Measurements from ENCODE around the gene ID3. TPM values are rescaled to one million over a fixed set of nuclear protein-coding genes. Genes with fewer than 3 reads are reported as not detected.

Gene ID3
- total RNA-seq, 1 donor from 2014 or later: 205 TPM

DNA sequence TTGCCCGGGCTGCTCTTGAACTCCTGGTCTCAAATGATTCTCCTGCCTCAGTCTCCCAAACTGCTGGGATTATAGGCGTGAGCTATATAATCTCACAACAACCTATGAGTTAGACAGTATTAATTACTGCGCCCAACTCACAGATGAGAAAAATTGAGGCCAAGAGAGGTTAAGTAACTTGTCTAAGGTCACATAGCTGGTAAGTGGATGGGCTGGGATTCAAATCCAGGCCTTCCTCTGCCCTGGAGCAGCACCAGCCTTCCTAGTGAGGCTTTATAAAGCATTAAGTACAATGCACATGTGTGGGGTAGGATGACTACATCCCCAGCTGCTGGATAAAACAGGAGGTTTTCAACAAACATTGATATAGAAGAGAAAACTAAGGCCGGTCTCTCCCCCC lies 43.4 kb downstream of the ID3 start:
- no peak overlapping the region for H3K27ac Mint-ChIP-seq
- H3K4me1 Mint-ChIP-seq: peaks cover 3% of the 10 kb centered on the region
- TF ChIP-seq, protein P1, sequence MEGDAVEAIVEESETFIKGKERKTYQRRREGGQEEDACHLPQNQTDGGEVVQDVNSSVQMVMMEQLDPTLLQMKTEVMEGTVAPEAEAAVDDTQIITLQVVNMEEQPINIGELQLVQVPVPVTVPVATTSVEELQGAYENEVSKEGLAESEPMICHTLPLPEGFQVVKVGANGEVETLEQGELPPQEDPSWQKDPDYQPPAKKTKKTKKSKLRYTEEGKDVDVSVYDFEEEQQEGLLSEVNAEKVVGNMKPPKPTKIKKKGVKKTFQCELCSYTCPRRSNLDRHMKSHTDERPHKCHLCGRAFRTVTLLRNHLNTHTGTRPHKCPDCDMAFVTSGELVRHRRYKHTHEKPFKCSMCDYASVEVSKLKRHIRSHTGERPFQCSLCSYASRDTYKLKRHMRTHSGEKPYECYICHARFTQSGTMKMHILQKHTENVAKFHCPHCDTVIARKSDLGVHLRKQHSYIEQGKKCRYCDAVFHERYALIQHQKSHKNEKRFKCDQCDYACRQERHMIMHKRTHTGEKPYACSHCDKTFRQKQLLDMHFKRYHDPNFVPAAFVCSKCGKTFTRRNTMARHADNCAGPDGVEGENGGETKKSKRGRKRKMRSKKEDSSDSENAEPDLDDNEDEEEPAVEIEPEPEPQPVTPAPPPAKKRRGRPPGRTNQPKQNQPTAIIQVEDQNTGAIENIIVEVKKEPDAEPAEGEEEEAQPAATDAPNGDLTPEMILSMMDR (IDR thresholded peaks at IDR 0.05): no peak
- intact Hi-C loops (cut with micrococcal nuclease): no loop called here
- ChIA-PET CTCF (interaction anchor here (0.9 to 3.2 kb wide), 3 partner anchors 18 to 113 kb away, joined by 3 to 24 read pairs (median 5); no protein-coding TSS in a partner anchor), POLR2A (interaction anchor here (1.0 kb wide), 1 partner anchor 310 kb away, joined by 5 read pairs; the partner anchor contains the start of gene HMGCL)
- no peaks in the 10 kb centered on the region for H3K36me3 Mint-ChIP-seq (ENCODE audit: low read depth)
- DNase-seq (no peak), ATAC-seq (ENCODE audit: low read depth) (no peak)
- H3K4me3 Mint-ChIP-seq: no peak overlapping the region
- H3K9me3 Mint-ChIP-seq: no peaks in the 10 kb centered on the region
- no peaks in the 10 kb centered on the region for H3K27me3 Mint-ChIP-seq

DNA sequence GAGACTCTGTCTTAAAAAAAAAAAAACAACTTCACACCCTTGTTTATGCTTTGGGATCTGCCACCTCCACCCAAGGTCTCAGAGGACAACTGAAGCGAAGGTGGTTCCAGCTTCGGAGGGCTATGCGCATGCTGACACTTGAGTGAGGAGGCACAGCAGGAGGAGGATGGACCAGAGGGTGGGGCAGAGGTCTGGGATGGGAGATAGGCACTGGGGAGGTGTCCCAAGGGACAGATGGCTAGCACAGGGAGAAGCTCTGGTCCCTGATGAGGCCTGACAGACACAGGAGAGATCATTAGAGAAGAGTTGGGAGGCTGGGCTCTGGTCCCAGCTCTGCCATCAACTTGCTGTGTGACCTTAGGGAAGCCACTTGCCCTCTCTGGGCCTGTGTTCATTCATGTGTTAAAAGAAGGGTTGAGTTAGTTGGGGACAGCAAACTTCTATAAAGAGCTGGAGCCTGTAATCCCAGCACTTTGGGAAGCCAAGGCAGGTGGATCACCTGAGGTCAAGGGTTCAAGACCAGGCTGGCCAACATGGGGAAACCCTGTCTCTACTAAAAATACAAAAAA lies 45.1 kb downstream of the ID3 start:
- Mint-ChIP-seq H3K36me3 (ENCODE audit: low read depth) (peaks cover 2% of the 10 kb centered on the region), H3K9me3 (no peaks in the 10 kb centered on the region)
- no peak for DNase-seq

DNA sequence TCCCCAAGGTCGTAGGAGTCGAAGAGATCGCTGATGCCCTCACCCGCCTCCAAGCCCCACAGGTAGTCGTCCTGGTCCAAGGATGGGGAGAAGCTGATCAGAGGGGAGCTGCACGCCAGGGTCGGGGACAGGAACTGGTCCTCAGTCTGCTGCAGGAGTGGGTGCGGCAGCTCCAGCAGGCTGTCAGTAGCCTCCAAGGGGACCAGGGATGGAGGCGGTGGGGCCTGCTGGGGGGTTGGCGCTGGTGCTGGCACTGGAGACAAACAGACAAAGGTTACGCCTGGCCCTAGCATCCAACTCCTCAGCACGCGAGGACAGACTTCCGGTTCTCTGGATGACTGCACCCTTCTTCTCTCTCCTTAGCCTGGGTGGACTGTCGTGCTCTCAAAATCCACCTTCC lies 49.4 kb downstream of the ID3 start:
- ATAC-seq (ENCODE audit: low read depth): no peak
- TF ChIP-seq, protein P1 (IDR thresholded peaks at IDR 0.05): no peak
- no peak overlapping the region for H3K27ac Mint-ChIP-seq
- H3K9me3 Mint-ChIP-seq: no peaks in the 10 kb centered on the region
- intact Hi-C loops (cut with micrococcal nuclease): no loop called here
- CTCF ChIA-PET: no interaction called here
- H3K4me3 Mint-ChIP-seq: no peak overlapping the region
- DNase-seq: no peak
- no peaks in the 10 kb centered on the region for H3K27me3 Mint-ChIP-seq
- H3K4me1 Mint-ChIP-seq: peaks cover 2% of the 10 kb centered on the region
- H3K36me3 Mint-ChIP-seq (ENCODE audit: low read depth): peaks cover 2% of the 10 kb centered on the region
- POLR2A ChIA-PET: interaction anchor here (0.6 kb wide), 1 partner anchor 166 kb away, joined by 3 read pairs; the partner anchor contains the start of gene HNRNPR

More for the DNA sequence above, 45.1 kb downstream of the ID3 start:
- H3K4me1 Mint-ChIP-seq: peaks cover 2% of the 10 kb centered on the region
- H3K27me3 Mint-ChIP-seq: no peaks in the 10 kb centered on the region
- no peak overlapping the region for H3K27ac Mint-ChIP-seq
- TF ChIP-seq, protein P1 (IDR thresholded peaks at IDR 0.05): no peak
- H3K4me3 Mint-ChIP-seq: no peak overlapping the region
- ChIA-PET CTCF (interaction anchor here (1.2 to 3.2 kb wide), 2 partner anchors 16 to 23 kb away, joined by 9 to 24 read pairs; no protein-coding TSS in a partner anchor), POLR2A (interaction anchor here (0.6 to 1.1 kb wide), 2 partner anchors 18 to 99 kb away, joined by 3 read pairs; no protein-coding TSS in a partner anchor)
- no peak for ATAC-seq (ENCODE audit: low read depth)
- intact Hi-C loops (cut with micrococcal nuclease): no loop called here

Other genes starting within 250 kb of the ID3 start
- 171 and 172 TPM in 2 replicates for gene HNRNPR, start 215.2 kb downstream of the ID3 start, total RNA-seq
- gene ZNF436, start 189.7 kb downstream of the ID3 start, total RNA-seq: 5.1 and 5.6 TPM in 2 replicates
- not detected in 2 replicates for gene TCEA3, start 134.8 kb downstream of the ID3 start, total RNA-seq
- 1.9 and 3.1 TPM in 2 replicates for gene ASAP3, start 75.3 kb downstream of the ID3 start, total RNA-seq
- 2.4 and 3.4 TPM in 2 replicates for gene E2F2, start 28.3 kb downstream of the ID3 start, total RNA-seq
- gene RPL11, start 132.3 kb upstream of the ID3 start, total RNA-seq: 1,956 and 2,021 TPM in 2 replicates
- gene ELOA, start 184.0 kb upstream of the ID3 start, total RNA-seq: 70.2 and 72.6 TPM in 2 replicates
- 58.7 and 63.3 TPM in 2 replicates for gene PITHD1, start 218.9 kb upstream of the ID3 start, total RNA-seq
- gene LYPLA2, start 231.6 kb upstream of the ID3 start, total RNA-seq: 75.8 and 81.6 TPM in 2 replicates
- 15.9 and 16.4 TPM in 2 replicates for gene GALE, start 241.3 kb upstream of the ID3 start, total RNA-seq

Measured in activated B cell treated with CpG ODN at 0.5 μM for 24 hours (primary cell).